ENCODE data around the gene FAM168B.

GRCh38 chr2:131005216-131005935 is 87.9 kb downstream of the FAM168B start:
- TF ChIP-seq CTCF (IDR thresholded peaks at IDR 0.05) (no peak), POLR2A (IDR thresholded peaks at IDR 0.05) (no peak)
